GM18508 (cell line): ENCODE results near the gene TSPAN32.
"Not testable (repeated sequence)": the region's sequence is repeated elsewhere in the genome, so short reads cannot be mapped to it uniquely, and the experiment has no call there.

ENCODE experiments used
- ATAC-seq: cut with Tn5 transposase; IDR thresholded peaks from one replicate; pipeline ENCODE4 v1.9.1; 2021; ENCODE audit warnings: moderate number of reproducible peaks; ENCODE audit not compliant: insufficient read depth, unreplicated experiment

Gene TSPAN32

DNA sequence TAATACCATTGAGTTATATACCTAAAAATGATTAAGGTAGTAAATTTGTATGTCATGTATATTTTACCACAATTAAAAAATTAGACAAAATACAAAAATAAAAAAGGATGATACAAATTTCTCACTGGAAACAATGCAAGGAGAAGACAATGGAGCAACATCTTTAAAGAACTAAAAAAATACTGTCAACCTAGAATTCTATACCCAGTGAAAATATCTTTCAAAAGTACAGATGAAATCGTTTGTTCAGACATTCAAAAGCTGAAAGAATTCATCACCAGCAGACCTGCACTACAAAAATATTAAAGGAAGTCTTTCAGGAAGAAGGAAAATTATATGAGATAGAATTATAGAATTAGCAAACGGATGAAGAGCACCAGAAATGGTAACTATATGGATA is 21.6 kb upstream of the TSPAN32 start:
- no peak for ATAC-seq

DNA sequence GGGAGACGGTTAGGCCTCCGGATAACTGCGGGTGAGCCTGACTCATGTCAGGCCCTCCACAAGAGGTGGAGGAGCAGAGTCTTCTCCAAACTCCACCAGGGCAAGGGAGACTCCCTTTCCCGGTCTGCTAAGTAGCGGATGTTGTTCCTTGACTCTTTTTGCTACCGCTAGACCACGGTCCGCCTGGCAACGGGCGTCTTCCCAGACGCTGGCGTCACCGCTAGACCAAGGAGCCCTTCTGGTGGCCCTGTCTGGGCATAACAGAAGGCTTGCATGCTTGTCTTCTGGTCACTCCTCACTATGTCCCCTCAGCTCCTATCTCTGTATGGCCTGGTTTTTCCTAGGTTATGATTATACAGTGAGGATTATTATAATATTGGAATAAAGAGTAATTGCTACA is 15.5 kb upstream of the TSPAN32 start:
- not testable (repeated sequence) for ATAC-seq

DNA sequence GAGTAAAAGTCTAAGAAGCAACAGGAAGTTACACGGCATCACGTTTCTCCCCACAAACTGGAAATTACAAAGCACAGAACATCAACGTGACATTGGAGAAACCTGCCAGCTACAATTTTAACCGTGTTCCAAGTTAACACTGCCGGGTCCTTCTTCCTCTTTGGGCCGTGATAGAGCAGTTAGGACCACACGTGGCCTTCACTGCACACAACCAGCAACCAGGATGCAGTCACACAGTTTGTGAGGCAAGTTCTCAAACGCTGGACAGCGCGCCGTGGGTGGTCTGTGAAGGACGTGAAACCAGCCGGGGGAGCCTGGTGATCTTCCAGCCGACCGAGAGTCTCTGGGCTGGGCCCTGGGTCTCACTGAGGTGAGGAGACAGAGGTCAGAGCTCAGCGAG is 14.7 kb upstream of the TSPAN32 start:
- no peak for ATAC-seq

DNA sequence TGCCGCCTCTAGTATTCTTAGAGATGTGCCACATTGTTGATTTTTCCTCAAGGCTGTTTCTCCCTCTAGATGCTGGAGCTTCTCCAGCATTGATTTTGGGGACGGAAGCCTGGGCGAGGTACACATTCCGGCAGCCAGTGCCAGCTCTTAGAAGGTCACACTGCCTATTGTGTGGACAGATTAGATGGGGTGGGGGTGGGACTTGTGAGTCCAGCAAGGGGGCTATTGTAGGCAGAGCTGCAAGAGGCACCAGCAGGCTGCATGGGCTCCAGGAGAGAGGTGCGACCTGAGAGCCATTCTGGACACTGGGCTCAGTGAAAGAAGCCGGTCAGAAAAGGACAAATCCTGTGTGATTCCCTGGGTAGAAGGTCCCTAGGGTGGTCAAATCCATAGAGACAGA is 12.5 kb upstream of the TSPAN32 start:
- no peak for ATAC-seq

DNA sequence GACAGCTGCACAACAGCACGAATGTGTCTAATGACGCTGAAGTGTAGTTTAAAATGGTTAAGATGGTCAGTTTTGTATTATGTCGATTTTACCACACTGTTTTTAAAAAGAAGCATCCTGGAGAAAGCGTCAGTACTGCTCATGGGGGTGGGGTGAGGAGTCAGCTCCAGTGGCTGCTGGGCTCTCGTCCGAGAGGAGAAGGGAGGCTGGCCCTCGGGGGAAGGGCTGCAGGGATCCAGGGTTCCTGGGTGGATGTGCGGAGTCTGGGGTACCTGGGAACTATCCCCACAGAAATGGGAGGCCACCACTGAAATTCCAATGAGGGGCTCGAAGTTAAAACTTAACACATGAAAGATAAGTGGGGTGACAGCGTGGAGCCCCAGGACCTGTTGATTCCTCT is 12.0 kb upstream of the TSPAN32 start:
- no peak for ATAC-seq

GRCh38 chr11:2290351-2290841 is 11.4 kb upstream of the TSPAN32 start:
- no peak for ATAC-seq

DNA sequence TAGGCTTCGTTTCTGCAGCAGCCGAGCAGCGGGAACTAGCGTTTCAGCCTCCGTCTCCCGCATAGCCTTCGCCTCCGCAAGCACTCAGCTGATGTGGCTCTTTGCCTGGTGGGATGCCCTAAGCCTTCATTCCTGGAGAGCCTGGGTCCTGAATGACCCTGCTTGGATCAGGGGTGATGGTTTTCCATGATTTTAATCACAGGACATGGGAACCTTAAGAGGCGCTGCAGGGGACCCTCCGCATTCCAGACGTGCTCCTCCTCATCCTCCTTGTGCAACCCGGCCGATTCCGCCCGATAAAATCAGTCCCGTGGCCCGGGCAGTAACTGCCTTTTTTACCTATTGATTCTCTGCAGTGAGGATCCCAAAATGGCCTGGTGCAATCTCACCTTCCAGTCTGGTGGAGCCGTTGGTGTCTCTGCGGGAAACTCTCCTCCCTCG is 8.3 kb upstream of the TSPAN32 start:
- no peak for ATAC-seq

DNA sequence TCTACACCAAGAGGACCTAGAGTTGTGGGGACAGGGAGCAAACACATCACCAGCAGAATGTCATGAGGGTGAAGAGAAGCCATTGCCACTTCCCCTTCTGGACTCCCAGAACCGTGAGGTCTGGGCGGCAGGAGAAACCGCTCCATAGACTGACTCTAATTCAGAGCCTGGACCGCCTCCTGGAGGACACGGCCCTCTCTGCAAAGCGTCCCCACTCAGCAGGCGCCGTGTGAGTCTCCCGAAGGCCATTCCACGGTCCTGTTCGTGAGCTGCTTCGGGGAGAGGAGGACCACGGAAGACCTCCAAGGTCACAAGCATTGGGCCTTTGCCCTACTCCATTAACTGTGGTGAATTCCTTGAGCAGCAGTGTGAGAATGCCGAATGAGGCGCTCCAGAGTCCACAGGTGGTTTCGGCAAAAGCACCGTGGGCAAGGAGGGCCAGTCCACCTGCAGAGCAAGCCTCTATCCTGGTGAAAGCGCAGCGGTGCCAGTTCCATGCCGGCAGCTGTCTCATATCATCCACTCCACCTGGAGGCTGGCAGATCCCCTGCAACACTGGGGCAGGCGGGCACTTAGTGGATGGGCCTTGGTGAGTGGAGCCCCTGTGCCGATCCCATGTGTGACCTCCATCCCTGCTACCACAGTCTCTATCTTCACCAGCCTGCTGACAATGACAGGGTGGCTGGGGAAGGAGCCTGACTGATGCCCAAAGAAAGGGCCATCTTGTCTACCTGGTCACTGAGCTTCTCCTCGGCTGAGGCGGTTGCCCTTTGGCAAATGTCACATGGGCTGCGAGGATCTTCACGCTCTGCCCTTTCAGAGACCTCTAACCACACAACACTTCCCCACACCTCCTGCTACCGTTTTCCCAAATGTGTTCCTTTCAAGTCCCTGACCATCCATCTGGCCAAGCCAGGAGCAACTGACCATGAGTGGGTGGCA is 7.6 kb upstream of the TSPAN32 start:
- ATAC-seq: no peak

DNA sequence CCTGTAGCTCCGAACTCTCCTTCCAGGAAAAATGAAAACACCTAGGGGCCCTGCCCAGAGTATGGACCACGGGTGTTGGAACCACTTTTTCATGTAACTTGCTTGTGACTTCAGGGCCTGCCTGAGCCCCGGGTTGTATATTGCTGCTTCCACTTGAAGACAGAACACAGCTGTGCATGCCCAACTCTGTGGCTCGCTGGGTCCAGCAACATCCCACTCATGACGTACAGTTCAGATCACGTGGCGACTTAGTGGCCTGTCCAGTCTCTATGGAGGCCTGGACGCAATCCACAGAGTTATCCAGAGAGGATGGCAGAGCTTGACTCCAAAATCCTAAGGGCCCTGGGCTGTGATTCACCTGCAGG is 6.9 kb upstream of the TSPAN32 start:
- no peak for ATAC-seq

DNA sequence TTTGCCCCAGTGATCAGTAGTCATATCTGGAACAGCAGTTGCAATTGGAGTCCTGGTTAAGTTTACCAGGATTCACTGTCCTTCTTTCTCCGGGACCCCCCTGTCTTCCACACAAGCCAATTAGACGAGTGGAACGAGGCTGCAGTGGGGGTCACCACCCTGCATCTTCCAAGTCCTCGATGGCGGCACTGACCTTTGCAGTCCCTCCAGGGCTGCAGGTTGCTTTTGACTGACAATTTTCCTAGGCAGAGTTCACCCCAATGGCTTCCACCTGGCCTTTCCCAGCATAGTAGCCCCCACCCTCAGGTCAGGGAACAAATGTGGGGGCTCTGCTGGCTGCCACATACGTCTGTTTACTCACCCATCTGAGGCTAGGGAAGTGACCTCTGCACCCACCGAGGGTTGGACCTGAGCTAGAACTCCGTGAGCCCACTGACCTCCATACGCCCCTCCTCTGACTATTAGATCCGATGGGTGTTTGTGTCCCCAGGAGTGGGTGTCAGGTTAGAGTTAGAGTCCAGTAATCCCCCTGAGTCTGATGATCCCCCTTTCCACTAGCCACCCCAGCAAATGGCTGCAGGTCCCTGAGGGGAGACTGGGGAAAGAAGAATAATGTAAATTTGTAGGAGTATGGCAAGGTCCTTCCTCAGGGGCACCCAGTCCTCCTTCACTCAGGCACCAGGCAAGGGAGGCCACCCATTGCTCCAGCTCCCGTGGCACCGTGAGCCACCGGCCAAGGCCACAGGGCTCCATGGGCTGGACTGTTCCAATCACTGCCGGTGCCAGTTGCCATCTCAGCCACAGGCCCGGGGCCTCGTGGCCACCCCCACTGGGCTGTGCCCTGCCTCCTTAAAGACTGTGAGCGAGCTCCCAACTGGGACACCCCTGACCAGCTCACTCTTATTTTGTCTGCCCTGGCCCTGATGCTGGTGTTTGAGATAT is 5.6 kb upstream of the TSPAN32 start:
- ATAC-seq: no peak

DNA sequence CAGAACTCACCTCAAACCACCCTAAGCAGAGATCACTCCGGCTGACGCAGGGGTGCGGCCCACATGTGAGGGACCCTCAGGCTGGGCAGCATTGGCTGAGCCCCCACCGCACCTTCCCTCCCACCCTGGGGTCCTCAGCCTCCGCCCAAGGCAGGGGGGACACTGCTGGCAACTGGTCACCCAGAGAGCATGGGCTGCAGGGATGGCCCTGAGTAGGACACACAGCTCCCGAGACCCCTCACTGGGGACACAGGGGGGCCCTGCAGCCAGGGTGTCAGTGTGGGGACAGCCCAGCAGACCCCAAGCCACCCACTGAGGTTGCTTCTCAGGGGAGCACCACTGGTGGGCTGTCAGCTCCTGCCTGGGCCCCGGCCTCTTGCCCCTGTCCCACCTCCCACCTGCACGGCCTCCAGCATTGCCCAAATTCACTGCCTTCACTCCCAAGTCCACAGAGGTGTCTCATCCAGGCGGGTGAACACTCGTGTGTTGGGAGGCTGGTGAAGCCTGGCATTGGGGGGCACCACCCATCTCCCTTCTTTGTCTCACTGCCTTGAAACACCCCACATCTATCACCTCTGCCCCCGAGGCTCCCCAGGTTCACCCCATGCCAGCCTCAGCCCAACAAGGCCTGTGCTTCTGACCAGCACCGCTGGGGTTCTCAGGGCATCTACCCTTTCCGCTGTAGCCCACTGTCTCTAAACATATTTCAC is 4.7 kb upstream of the TSPAN32 start:
- no peak for ATAC-seq

- ATAC-seq: no peak
Observed at GRCh38 chr11:2297623-2298030, 4.2 kb upstream of the TSPAN32 start.

GRCh38 chr11:2298131-2298794 is 3.5 kb upstream of the TSPAN32 start:
- ATAC-seq: no peak

DNA sequence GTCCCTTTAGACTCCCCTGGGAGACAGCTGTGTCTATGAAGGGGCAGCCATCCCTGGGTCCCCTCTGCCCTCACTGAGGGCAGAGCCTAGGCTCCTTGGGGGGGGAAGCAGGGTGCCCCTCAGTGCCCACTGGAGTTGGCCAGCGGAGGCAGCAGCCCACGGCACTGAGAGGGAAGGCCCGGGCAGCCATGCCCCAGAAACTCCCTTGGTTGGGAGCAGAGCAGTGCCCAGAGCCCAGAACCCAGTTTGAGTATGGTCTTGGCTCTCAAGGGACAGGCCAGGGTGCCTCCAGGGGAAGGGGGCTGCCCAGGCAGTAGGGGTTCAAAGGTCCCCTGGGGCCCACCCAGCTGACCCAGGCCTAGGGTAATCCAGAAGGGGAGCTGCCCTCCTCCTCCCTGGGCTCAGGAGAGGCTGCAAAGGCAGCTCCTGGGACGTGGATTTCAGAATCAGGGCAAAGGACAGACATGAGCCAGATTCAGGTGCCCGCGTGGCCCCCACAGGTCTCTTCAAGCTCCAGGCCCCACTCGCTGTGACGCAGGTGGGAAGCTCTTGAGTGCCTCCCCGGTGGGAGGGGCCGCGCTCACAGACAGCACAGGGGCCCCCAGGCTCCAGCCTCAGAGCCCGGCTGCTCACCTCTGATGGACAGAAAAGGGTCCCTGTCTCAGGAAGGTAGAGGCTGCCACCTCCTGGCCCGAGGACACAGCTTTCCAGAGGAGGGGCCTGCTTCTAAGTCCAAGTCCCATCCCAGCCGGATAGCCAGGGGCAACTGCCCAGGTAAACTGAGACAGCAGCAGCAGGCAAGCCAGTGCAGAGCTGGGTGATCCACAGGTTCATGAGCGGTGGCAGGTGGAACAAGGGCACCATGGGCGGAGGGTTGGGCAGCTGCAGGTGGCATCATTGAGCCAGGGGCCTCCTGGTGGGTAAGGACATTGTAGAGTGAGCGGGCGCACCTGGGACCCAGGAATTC is 2.7 kb upstream of the TSPAN32 start:
- no peak for ATAC-seq

- no peak for ATAC-seq
Observed at GRCh38 chr11:2299773-2300172, 2.0 kb upstream of the TSPAN32 start.

GRCh38 chr11:2300290-2300935 is 1.4 kb upstream of the TSPAN32 start:
- ATAC-seq: no peak

- no peak for ATAC-seq
Observed at GRCh38 chr11:2300936-2301630, 730 bp upstream of the TSPAN32 start.
